T-helper 1 cell treated with Interleukin-12 subunit alpha and Interleukin-12 subunit beta and Interleukin-4 antibody, amounts not matched to agents 30 μg/mL and 1 μg/mL, for 36 hours (primary cell): ENCODE results near the gene LEFTY2.
"Not testable (repeated sequence)": the region's sequence is repeated elsewhere in the genome, so short reads cannot be mapped to it uniquely, and the experiment has no call there.

ENCODE experiments used
- H3K27ac Mint-ChIP-seq: one replicate; pipeline ENCODE4 v1.8.0; 2021; ENCODE audit warnings: mild to moderate bottlenecking, mixed read lengths
- H3K27me3 Mint-ChIP-seq: one replicate; pipeline ENCODE4 v1.8.0; 2021; ENCODE audit warnings: low read depth, mixed read lengths
- H3K36me3 Mint-ChIP-seq: one replicate; pipeline ENCODE4 v1.8.0; 2021; ENCODE audit warnings: low read depth, mixed read lengths
- H3K4me1 Mint-ChIP-seq: one replicate; pipeline ENCODE4 v1.8.0; 2021; ENCODE audit warnings: low read depth, mixed read lengths
- H3K4me3 Mint-ChIP-seq: one replicate; pipeline ENCODE4 v1.8.0; 2021; ENCODE audit warnings: mild to moderate bottlenecking, moderate library complexity, mixed read lengths
- H3K9me3 Mint-ChIP-seq: one replicate; pipeline ENCODE4 v1.8.0; 2021; ENCODE audit warnings: mixed read lengths

The LEFTY2 gene

GRCh38 chr1:225890346-225891228 is 50.4 kb downstream of the LEFTY2 start:
- no peaks in the 10 kb centered on the region for H3K36me3 Mint-ChIP-seq
- no peak overlapping the region for H3K27ac Mint-ChIP-seq
- no peak overlapping the region for H3K4me3 Mint-ChIP-seq
- H3K27me3 Mint-ChIP-seq = peaks cover 39% of the 10 kb centered on the region
- H3K4me1 Mint-ChIP-seq = peaks cover 5% of the 10 kb centered on the region
- no peaks in the 10 kb centered on the region for H3K9me3 Mint-ChIP-seq

GRCh38 chr1:225889743-225890142 is 51.3 kb downstream of the LEFTY2 start:
- H3K27me3 Mint-ChIP-seq = peaks cover 38% of the 10 kb centered on the region

DNA sequence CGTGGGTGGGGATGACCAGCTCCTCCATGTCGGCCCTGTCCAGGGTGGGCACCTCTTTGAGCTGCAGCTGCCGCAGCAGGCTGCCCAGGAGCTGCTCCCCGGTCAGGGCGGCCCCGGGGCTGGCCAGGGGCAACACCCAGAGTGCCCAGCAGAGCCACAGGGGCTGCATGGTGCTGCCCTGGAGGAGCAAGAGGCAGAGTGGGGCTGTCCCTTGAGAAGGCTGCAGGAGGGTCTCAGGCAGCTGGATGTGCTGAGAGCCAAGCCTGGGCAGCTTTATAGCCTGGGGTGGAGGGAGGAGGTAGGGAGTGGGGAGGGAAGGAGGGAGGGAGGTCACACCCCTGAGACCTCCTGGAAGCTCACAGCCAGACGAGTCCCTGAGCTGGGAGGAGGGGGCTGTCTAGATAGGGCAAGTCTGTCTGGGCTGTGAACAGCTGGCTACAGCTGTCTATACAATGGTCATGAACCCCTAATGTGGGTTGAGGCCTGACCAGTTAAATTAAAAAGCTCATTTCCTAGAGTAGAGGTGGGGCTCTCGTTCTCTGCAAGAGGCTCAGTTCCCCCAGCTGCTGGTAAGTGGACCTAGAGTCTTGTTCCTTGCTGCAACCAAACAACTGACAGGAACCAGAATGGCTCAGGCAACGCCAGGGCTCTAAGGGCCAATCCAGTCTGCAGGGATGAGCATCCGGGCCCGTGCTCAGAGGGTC is 52.0 kb downstream of the LEFTY2 start, which contains the start of gene LEFTY1:
TSS of gene LEFTY1 (minus strand) at position 249 of the 704 bp plus-strand sequence. CDS start at position 169, 80 bp downstream.
- Mint-ChIP-seq H3K27me3 (peaks cover 36% of the 10 kb centered on the region), H3K36me3 (no peaks in the 10 kb centered on the region), H3K27ac (no peak within 1 kb of the TSS), H3K9me3 (no peaks in the 10 kb centered on the region), H3K4me1 (peaks cover 5% of the 10 kb centered on the region), H3K4me3 (no peak within 1 kb of the TSS)

More at GRCh38 chr1:225889743-225890142, 51.3 kb downstream of the LEFTY2 start:
- Mint-ChIP-seq H3K4me3 (no peak overlapping the region), H3K36me3 (no peaks in the 10 kb centered on the region), H3K4me1 (peaks cover 5% of the 10 kb centered on the region), H3K9me3 (no peaks in the 10 kb centered on the region), H3K27ac (no peak overlapping the region)

DNA sequence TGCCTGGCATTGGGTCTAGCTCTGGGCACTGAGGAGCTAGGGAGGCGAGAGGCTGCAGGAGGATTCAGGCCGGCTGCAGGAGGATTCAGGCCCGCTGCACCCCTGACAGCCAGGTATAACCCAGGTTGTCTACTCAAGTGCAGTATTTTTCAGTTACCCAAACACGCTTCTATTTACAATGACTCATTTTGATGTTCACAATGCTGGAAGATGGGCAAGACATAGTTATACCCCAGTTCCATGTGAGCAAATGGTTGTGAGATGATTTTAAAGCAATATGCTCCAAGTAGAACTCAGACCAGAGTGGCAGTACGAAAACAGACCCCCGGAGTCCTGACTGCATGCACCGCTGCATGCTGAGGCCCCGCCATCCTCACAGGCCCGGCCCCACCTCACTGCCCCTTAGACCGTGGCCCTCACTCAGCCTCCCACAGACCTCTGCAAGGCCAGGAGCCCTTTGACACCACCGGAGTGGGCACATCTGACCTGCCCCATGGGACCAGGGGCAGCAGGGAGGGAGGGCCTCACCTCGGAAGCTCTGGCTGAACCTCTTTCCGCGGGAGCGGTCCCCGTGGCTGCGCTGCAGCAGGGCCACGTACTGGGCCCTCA is 52.6 kb downstream of the LEFTY2 start:
- H3K4me1 Mint-ChIP-seq = peaks cover 8% of the 10 kb centered on the region
- no peak overlapping the region for H3K27ac Mint-ChIP-seq
- no peaks in the 10 kb centered on the region for H3K36me3 Mint-ChIP-seq
- no peaks in the 10 kb centered on the region for H3K9me3 Mint-ChIP-seq
- peaks cover 37% of the 10 kb centered on the region for H3K27me3 Mint-ChIP-seq
- no peak overlapping the region for H3K4me3 Mint-ChIP-seq

DNA sequence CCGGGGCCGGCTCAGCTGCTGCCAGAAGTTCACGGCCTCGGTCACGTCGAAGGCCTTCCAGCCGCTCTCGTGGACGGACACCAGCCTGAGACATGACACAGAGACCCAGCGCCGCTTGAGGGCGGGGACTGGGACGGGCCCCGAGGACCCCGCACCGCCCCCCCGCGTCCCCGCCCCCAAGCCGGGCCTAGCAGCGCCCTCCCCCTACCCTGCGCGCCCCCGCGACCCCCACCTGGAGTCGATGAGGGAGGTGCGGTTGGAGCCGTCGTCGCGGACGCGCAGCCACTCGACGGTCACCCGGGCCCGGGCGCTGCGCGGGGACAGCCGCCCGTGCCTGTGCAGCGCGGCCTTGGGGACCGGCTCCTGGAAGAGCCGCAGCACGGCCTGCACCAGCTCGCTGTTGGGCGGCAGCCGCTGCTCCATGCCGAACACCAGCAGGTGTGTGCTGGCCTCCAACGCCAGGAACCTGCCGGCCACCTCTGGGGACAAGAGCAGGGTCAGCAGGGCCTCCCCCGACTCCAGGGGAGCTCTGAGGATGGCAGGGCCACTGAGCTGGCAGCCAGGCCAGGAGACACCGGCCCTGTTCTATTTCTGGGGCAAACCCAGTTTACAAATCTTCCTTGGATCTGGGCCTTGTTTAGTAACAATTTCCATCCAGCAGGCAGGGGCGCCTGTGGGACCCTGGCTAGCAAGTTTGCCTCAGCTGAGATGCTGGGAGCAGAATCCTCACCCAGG is 53.3 kb downstream of the LEFTY2 start:
- H3K4me3 Mint-ChIP-seq, H3K27ac Mint-ChIP-seq, H3K9me3 Mint-ChIP-seq, H3K36me3 Mint-ChIP-seq: not testable (repeated sequence)
- peaks cover 11% of the 10 kb centered on the region for H3K4me1 Mint-ChIP-seq
- H3K27me3 Mint-ChIP-seq = peaks cover 40% of the 10 kb centered on the region

DNA sequence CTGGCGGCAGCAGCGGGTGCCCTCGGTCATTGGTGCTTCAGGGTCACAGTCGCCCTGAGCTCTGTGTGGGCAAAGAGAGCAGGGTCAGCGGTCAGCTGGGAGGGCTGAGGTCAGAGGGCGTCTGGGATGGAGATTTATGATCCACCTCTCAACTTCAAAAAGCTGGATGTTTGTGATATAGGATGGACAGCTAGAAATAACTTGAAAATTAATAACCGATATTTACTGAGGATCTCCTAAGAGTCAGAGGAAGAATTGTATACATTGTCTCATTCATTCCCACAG is 54.0 kb downstream of the LEFTY2 start:
- Mint-ChIP-seq H3K36me3 (peaks cover 2% of the 10 kb centered on the region), H3K27ac (no peak overlapping the region), H3K4me1 (peaks cover 11% of the 10 kb centered on the region)

More for the DNA sequence above, 54.0 kb downstream of the LEFTY2 start:
- H3K4me3 Mint-ChIP-seq = no peak overlapping the region
- peaks cover 40% of the 10 kb centered on the region for H3K27me3 Mint-ChIP-seq
- no peaks in the 10 kb centered on the region for H3K9me3 Mint-ChIP-seq
